ENCODE measurements around the gene SBF1. TPM values are rescaled to one million over a fixed set of nuclear protein-coding genes. Genes with fewer than 3 reads are reported as not detected.

Gene SBF1
- total RNA-seq, 5 donors from 2014 or later (not counting 1 experiment from before 2014, with no cell fraction given) = 193 to 318 (median 308) TPM

GRCh38 chr22:50439314-50439870 is 35.4 kb downstream of the SBF1 start:
- H3K4me1 ChIP-seq (ENCODE audit: control insufficient read depth in 1 of 2, extremely low read depth in 1 of 2, insufficient read depth in 2 of 2, low read length in 2 of 2) = peaks cover 0 to 16% of the 10 kb centered on the region in 2 experiments
- H3K4me3 Mint-ChIP-seq = no peak overlapping the region
- H3K27ac ChIP-seq (ENCODE audit: low read length) = no peak overlapping the region
- H3K4me3 ChIP-seq (ENCODE audit: control insufficient read depth in 1 of 2, extremely low read depth in 1 of 2, low read length in 1 of 2) = no peak overlapping the region
- no peaks in the 10 kb centered on the region for H3K9me3 ChIP-seq
- H3K9me3 Mint-ChIP-seq = no peaks in the 10 kb centered on the region
- 84% methylated on average over 12 of the region's 17 CpGs for WGBS (ENCODE audit: insufficient coverage)
- H3K27me3 ChIP-seq (replicated peaks in 1 of 2; ENCODE audit: control insufficient read depth in 2 of 2, extremely low read depth in 1 of 2, insufficient read depth in 2 of 2, low read length in 1 of 2) = no peaks in the 10 kb centered on the region
- ChIA-PET CTCF (no interaction called here), POLR2A (interaction anchor here in 1 of 2 donors (0.8 kb wide), 1 partner anchor 33 kb away, joined by 3 read pairs; no protein-coding TSS in a partner anchor)
- H3K36me3 Mint-ChIP-seq = peaks cover 9% of the 10 kb centered on the region
- no peak overlapping the region for H3K27ac Mint-ChIP-seq
- no peaks in the 10 kb centered on the region for H3K27me3 Mint-ChIP-seq
- DNase-seq (no peak), ATAC-seq (replicated peaks in 1 of 4) (no peak)
- H3K36me3 ChIP-seq (ENCODE audit: control insufficient read depth in 2 of 2, extremely low read depth in 1 of 2, insufficient read depth in 1 of 2, low read length in 1 of 2) = peaks cover 4 to 65% of the 10 kb centered on the region in 2 donors
- peaks cover 0 to 7% (median 6%) of the 10 kb centered on the region in 3 donors for H3K4me1 Mint-ChIP-seq

DNA sequence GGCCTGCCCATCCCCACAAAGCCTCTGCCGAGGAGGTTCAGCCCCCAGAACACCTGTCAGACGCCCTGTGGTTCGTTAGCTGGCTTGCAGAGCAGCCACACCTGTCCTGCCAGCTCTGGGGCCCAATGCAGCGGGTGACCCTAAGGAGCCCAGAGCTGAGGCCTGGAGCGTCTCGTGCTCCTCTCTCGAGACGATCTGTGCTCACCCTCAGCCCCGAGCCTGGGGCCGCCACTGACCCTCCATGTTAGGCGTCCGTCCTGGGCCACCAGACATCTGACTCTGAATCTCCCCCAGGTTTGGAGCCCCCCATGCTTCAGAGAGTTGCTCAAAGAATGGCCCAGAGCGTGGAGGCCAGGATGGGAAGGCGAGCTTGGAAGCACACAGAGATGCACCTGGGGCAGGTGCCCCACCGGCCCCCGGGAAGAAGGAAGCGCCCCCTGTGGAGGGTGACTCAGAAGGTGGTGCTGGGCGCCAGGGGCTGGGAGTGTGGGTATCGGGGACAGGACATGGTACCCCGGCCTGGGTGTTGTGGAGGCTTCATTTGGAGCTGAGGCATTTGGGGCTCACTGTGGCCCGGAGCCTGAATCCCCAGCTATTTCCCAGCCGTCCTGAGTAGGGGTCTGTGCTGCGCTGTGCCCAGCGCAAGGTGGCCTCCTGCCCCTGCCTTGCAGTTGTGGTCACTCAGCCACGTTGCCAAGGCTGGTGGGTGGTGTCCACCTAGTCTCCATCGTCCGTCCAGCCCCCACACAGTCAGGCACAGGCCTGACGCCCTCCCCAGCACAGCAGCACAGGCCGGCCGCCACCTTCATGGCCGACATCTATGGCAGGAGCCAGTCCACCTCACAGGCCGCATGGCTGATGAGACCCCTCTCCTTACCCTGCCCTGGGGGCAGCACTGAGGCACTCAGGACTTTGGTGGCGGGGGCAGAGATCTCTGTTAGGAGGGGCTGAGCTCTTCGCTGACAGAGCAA is 36.2 kb downstream of the SBF1 start:
- H3K4me1 ChIP-seq (ENCODE audit: control insufficient read depth in 1 of 2, extremely low read depth in 1 of 2, insufficient read depth in 2 of 2, low read length in 2 of 2) = peaks cover 0 to 8% of the 10 kb centered on the region in 2 experiments
- peaks cover 4 to 65% of the 10 kb centered on the region in 2 donors for H3K36me3 ChIP-seq (ENCODE audit: control insufficient read depth in 2 of 2, extremely low read depth in 1 of 2, insufficient read depth in 1 of 2, low read length in 1 of 2)
- no peak overlapping the region for H3K27ac Mint-ChIP-seq
- no peaks in the 10 kb centered on the region for H3K27me3 Mint-ChIP-seq
- H3K4me1 Mint-ChIP-seq = peaks cover 0 to 7% (median 6%) of the 10 kb centered on the region in 3 donors
- DNase-seq (no peak), ATAC-seq (replicated peaks in 1 of 4) (no peak)
- WGBS (ENCODE audit: insufficient coverage) = 92% methylated on average over 23 of the region's 34 CpGs
- no peaks in the 10 kb centered on the region for H3K27me3 ChIP-seq (replicated peaks in 1 of 2; ENCODE audit: control insufficient read depth in 2 of 2, extremely low read depth in 1 of 2, insufficient read depth in 2 of 2, low read length in 1 of 2)
- H3K27ac ChIP-seq (ENCODE audit: low read length) = no peak overlapping the region
- POLR2A ChIA-PET = no interaction called here
- peaks cover 9% of the 10 kb centered on the region for H3K36me3 Mint-ChIP-seq
- CTCF ChIA-PET = interaction anchor here in 1 of 2 donors (0.6 kb wide), 1 partner anchor 20 kb away, joined by 3 read pairs; no protein-coding TSS in a partner anchor
- no peaks in the 10 kb centered on the region for H3K9me3 Mint-ChIP-seq
- no peaks in the 10 kb centered on the region for H3K9me3 ChIP-seq
- no peak overlapping the region for H3K4me3 Mint-ChIP-seq
- H3K4me3 ChIP-seq (ENCODE audit: control insufficient read depth in 1 of 2, extremely low read depth in 1 of 2, low read length in 1 of 2) = no peak overlapping the region

GRCh38 chr22:50437511-50438304 is 37.1 kb downstream of the SBF1 start:
- ATAC-seq (replicated peaks in 1 of 4) (no peak), DNase-seq (no peak)
- POLR2A ChIA-PET = no interaction called here
- H3K4me1 ChIP-seq (ENCODE audit: control insufficient read depth in 1 of 2, extremely low read depth in 1 of 2, insufficient read depth in 2 of 2, low read length in 2 of 2) = no peaks in the 10 kb centered on the region
- Mint-ChIP-seq H3K4me3 (no peak overlapping the region), H3K27ac (no peak overlapping the region), H3K36me3 (peaks cover 8% of the 10 kb centered on the region), H3K27me3 (no peaks in the 10 kb centered on the region), H3K9me3 (no peaks in the 10 kb centered on the region), H3K4me1 (no peaks in the 10 kb centered on the region)
- CTCF ChIA-PET = interaction anchor here in 1 of 2 donors (0.6 kb wide), 1 partner anchor 21 kb away, joined by 3 read pairs; no protein-coding TSS in a partner anchor
- no peaks in the 10 kb centered on the region for H3K9me3 ChIP-seq
- 89% methylated on average over 24 of the region's 36 CpGs for WGBS (ENCODE audit: insufficient coverage)
- H3K36me3 ChIP-seq (ENCODE audit: control insufficient read depth in 2 of 2, extremely low read depth in 1 of 2, insufficient read depth in 1 of 2, low read length in 1 of 2) = peaks cover 8 to 67% of the 10 kb centered on the region in 2 donors
- H3K27me3 ChIP-seq (replicated peaks in 1 of 2; ENCODE audit: control insufficient read depth in 2 of 2, extremely low read depth in 1 of 2, insufficient read depth in 2 of 2, low read length in 1 of 2) = no peaks in the 10 kb centered on the region
- H3K4me3 ChIP-seq (ENCODE audit: control insufficient read depth in 1 of 2, extremely low read depth in 1 of 2, low read length in 1 of 2) = no peak overlapping the region
- H3K27ac ChIP-seq (ENCODE audit: low read length) = no peak overlapping the region

DNA sequence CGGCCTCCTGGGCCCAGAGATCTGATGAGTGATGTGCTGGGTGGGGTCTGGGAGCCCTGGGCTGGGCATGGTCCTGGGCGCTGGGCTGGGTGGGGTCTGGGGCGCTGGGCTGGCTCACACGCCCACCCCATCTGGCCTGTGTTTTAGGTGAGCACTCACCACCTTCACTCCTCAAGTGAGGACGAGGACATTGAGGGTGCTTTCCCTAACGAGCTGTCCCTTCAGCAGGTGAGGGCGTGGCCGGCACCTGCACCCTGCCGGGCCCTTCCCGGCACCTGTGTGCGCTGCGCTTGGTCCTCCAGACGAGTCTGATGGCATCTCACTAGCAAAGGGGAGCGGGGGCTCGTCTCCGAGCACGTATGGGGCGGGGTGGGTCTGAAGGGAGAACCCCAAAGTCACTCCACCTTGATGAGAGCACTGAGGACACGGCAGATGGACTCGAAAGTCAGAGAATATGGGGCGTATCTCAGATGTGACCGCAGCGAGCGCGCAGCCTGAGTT is 37.9 kb downstream of the SBF1 start:
- Mint-ChIP-seq H3K4me1 (no peaks in the 10 kb centered on the region), H3K4me3 (no peak overlapping the region), H3K27ac (no peak overlapping the region), H3K36me3 (peaks cover 11% of the 10 kb centered on the region), H3K27me3 (no peaks in the 10 kb centered on the region), H3K9me3 (no peaks in the 10 kb centered on the region)
- WGBS (ENCODE audit: insufficient coverage) = 95% methylated on average over 18 of the region's 25 CpGs
- Histone ChIP-seq H3K4me3 (ENCODE audit: control insufficient read depth in 1 of 2, extremely low read depth in 1 of 2, low read length in 1 of 2) (no peak overlapping the region), H3K9me3 (no peaks in the 10 kb centered on the region), H3K27ac (ENCODE audit: low read length) (no peak overlapping the region), H3K4me1 (ENCODE audit: control insufficient read depth in 1 of 2, extremely low read depth in 1 of 2, insufficient read depth in 2 of 2, low read length in 2 of 2) (no peaks in the 10 kb centered on the region), H3K27me3 (replicated peaks in 1 of 2; ENCODE audit: control insufficient read depth in 2 of 2, extremely low read depth in 1 of 2, insufficient read depth in 2 of 2, low read length in 1 of 2) (no peaks in the 10 kb centered on the region), H3K36me3 (ENCODE audit: control insufficient read depth in 2 of 2, extremely low read depth in 1 of 2, insufficient read depth in 1 of 2, low read length in 1 of 2) (peaks cover 14 to 75% of the 10 kb centered on the region in 2 donors)
- ATAC-seq (replicated peaks in 1 of 4) = no peak
- ChIA-PET CTCF (interaction anchor here in 1 of 2 donors (0.7 kb wide), 1 partner anchor 36 kb away, joined by 3 read pairs; no protein-coding TSS in a partner anchor), POLR2A (no interaction called here)
- no peak for DNase-seq

DNA sequence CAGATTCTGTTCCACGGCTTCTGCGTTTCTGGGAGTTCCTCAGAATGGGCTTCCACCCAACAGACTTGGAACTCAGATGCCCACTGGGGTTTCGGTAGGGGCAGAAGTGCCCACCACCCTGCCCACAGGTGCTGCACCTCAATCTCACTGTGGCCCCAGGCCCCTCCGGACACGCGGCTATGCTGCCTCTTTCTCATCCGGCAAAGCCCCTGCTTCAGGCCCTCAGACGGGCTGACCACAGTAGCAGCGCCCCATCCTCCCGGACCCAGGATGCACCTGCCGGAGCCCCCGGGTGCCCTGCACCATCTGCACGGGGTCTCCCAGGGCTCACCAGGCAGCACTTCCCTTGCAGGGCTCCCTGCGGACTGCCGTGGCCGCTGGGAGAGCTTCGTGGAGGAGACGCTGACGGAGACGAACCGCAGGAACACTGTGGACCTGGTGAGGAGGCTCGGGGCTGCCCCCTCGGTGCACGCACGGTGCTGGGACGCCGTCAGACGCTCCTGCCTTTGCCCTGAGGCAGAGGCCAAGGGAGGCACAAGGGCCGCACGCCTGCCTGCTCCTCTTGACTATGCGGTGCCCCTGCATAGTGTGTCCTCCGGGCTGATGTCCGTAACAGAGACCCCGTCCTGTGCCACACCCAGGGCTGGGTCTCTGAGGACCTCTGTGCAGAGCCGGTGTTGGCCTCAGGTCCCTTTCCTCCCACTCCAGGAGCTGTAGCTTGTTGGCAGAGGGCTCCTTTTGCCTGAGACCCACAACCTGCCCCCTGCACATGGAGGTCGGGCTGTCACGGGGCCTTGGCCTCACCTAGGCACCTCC is 38.6 kb downstream of the SBF1 start:
- CTCF ChIA-PET = interaction anchor here in 1 of 2 donors (0.6 to 0.7 kb wide), 2 partner anchors 22 to 35 kb away, joined by 3 to 5 read pairs; no protein-coding TSS in a partner anchor
- peaks cover 19 to 80% of the 10 kb centered on the region in 2 donors for H3K36me3 ChIP-seq (ENCODE audit: control insufficient read depth in 2 of 2, extremely low read depth in 1 of 2, insufficient read depth in 1 of 2, low read length in 1 of 2)
- H3K4me3 ChIP-seq (ENCODE audit: control insufficient read depth in 1 of 2, extremely low read depth in 1 of 2, low read length in 1 of 2) = no peak overlapping the region
- no peaks in the 10 kb centered on the region for H3K4me1 Mint-ChIP-seq
- H3K36me3 Mint-ChIP-seq = peaks cover 16% of the 10 kb centered on the region
- POLR2A ChIA-PET = no interaction called here
- H3K4me1 ChIP-seq (ENCODE audit: control insufficient read depth in 1 of 2, extremely low read depth in 1 of 2, insufficient read depth in 2 of 2, low read length in 2 of 2) = no peaks in the 10 kb centered on the region
- H3K27ac ChIP-seq (ENCODE audit: low read length) = no peak overlapping the region
- H3K9me3 Mint-ChIP-seq = no peaks in the 10 kb centered on the region
- H3K27ac Mint-ChIP-seq = no peak overlapping the region
- WGBS (ENCODE audit: insufficient coverage) = 91% methylated on average over 33 of the region's 37 CpGs
- no peaks in the 10 kb centered on the region for H3K9me3 ChIP-seq
- ATAC-seq (replicated peaks in 1 of 4) (no peak), DNase-seq (no peak)
- no peaks in the 10 kb centered on the region for H3K27me3 Mint-ChIP-seq
- no peak overlapping the region for H3K4me3 Mint-ChIP-seq
- H3K27me3 ChIP-seq (replicated peaks in 1 of 2; ENCODE audit: control insufficient read depth in 2 of 2, extremely low read depth in 1 of 2, insufficient read depth in 2 of 2, low read length in 1 of 2) = no peaks in the 10 kb centered on the region
